GM12891 (cell line): ENCODE results near the gene RFC5.

Experiments
- PAX5 ChIP-seq: IDR thresholded peaks from 2 replicates; pipeline ENCODE4 v1.6.1; 2011; ENCODE audit warnings: low read length, moderate library complexity, mild to moderate bottlenecking; ENCODE audit not compliant: insufficient read depth, severe bottlenecking
- POLR2A ChIP-seq: IDR thresholded peaks from 2 replicates; pipeline ENCODE4 v1.6.1; 2011; ENCODE audit warnings: low read depth, low read length, control low read depth
- POLR2AphosphoS5 ChIP-seq: IDR thresholded peaks from 2 replicates; pipeline ENCODE4 v1.6.1; 2011; ENCODE audit warnings: low read depth, low read length, control low read depth
- POU2F2 ChIP-seq: IDR thresholded peaks from 2 replicates; pipeline ENCODE4 v1.6.1; 2011; ENCODE audit warnings: low read depth, mild to moderate bottlenecking, control low read depth, low read length, moderate library complexity
- SPI1 ChIP-seq: IDR thresholded peaks from 2 replicates; pipeline ENCODE4 v1.6.1; 2011; ENCODE audit warnings: low read depth, low read length, control low read depth
- TAF1 ChIP-seq: IDR thresholded peaks from 2 replicates; pipeline ENCODE4 v1.6.1; 2011; ENCODE audit warnings: low read depth, low read length, control low read depth

DNA sequence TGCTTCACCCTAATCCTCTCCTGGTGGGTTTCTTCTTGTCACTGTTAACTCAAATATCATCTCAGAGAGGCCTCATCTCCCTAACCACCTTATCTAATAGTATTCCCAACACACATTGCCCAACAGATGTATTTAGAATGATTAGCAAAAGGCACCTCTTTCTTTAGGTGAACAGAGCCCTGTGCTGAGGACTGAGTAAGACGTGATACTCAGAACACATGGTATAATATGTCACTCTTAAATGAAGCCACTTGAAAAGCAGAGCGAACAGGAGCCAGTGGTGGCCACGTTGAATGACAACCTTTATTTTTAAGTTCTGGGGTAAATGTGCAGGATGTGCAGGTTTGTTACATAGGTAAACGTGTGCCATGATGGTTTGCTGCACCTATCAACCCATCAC lies 46.2 kb upstream of the RFC5 start:
- TF ChIP-seq PAX5 (no peak), POLR2A (no peak), POLR2AphosphoS5 (no peak), TAF1 (no peak), POU2F2 (no peak), SPI1 (no peak)
